ENCODE data around the gene NWD2. TPM values are rescaled to one million over a fixed set of nuclear protein-coding genes. Genes with fewer than 3 reads are reported as not detected.

The NWD2 gene
- total and polyA plus RNA-seq, 10 of the 15 experiments (the other 5 are each of a cell fraction or from before 2014, with no cell fraction given), result not detected

DNA sequence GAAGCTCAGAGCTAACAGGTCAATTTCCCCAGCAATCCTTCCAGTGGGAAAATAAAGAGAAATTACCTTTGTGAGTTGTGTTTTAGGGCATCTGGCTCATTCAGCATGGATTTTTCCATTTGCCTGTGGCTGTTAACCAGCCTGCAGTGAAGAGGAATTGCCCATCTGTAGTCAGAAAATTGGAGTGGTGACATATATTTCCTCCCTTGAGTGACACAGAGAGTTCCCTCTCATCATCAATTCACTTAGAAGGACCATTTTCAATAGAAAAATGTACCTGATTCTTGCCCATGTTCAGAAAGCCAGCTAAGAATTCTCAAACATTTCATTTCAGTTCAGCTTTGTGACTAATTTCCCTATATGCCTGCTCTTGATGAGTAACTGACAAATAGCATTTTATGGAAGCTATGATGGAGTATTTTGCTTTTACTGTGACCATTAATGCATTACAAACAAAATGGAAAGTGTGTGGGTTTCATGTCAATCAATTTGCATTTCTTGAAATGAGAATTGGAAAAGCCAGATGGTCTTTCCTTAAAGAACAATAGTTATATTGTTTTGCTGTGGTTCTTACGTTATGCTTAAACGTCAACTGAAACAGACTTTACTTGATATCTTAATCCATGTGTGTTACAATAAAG is 155.8 kb downstream of the NWD2 start (continued):
- no peak for TF ChIP-seq BHLHE40 (IDR thresholded peaks at IDR 0.05; ENCODE audit: borderline replicate concordance in 1 of 2, low read depth in 2 of 2, low read length in 1 of 2)
- TF ChIP-seq, protein P1, sequence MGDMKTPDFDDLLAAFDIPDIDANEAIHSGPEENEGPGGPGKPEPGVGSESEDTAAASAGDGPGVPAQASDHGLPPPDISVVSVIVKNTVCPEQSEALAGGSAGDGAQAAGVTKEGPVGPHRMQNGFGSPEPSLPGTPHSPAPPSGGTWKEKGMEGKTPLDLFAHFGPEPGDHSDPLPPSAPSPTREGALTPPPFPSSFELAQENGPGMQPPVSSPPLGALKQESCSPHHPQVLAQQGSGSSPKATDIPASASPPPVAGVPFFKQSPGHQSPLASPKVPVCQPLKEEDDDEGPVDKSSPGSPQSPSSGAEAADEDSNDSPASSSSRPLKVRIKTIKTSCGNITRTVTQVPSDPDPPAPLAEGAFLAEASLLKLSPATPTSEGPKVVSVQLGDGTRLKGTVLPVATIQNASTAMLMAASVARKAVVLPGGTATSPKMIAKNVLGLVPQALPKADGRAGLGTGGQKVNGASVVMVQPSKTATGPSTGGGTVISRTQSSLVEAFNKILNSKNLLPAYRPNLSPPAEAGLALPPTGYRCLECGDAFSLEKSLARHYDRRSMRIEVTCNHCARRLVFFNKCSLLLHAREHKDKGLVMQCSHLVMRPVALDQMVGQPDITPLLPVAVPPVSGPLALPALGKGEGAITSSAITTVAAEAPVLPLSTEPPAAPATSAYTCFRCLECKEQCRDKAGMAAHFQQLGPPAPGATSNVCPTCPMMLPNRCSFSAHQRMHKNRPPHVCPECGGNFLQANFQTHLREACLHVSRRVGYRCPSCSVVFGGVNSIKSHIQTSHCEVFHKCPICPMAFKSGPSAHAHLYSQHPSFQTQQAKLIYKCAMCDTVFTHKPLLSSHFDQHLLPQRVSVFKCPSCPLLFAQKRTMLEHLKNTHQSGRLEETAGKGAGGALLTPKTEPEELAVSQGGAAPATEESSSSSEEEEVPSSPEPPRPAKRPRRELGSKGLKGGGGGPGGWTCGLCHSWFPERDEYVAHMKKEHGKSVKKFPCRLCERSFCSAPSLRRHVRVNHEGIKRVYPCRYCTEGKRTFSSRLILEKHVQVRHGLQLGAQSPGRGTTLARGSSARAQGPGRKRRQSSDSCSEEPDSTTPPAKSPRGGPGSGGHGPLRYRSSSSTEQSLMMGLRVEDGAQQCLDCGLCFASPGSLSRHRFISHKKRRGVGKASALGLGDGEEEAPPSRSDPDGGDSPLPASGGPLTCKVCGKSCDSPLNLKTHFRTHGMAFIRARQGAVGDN (IDR thresholded peaks at IDR 0.05), result no peak
- no peak for TF ChIP-seq YBX1 (IDR thresholded peaks at IDR 0.05)
- TF ChIP-seq, protein P2, sequence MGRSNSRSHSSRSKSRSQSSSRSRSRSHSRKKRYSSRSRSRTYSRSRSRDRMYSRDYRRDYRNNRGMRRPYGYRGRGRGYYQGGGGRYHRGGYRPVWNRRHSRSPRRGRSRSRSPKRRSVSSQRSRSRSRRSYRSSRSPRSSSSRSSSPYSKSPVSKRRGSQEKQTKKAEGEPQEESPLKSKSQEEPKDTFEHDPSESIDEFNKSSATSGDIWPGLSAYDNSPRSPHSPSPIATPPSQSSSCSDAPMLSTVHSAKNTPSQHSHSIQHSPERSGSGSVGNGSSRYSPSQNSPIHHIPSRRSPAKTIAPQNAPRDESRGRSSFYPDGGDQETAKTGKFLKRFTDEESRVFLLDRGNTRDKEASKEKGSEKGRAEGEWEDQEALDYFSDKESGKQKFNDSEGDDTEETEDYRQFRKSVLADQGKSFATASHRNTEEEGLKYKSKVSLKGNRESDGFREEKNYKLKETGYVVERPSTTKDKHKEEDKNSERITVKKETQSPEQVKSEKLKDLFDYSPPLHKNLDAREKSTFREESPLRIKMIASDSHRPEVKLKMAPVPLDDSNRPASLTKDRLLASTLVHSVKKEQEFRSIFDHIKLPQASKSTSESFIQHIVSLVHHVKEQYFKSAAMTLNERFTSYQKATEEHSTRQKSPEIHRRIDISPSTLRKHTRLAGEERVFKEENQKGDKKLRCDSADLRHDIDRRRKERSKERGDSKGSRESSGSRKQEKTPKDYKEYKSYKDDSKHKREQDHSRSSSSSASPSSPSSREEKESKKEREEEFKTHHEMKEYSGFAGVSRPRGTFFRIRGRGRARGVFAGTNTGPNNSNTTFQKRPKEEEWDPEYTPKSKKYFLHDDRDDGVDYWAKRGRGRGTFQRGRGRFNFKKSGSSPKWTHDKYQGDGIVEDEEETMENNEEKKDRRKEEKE (IDR thresholded peaks at IDR 0.05), result no peak
- no peak for TF ChIP-seq RAD51 (IDR thresholded peaks at IDR 0.05)
- TF ChIP-seq SREBF2 (IDR thresholded peaks at IDR 0.05; ENCODE audit: low read length), result no peak
- TF ChIP-seq HCFC1 (IDR thresholded peaks at IDR 0.05; ENCODE audit: low read length), result no peak
- TF ChIP-seq, protein P3, sequence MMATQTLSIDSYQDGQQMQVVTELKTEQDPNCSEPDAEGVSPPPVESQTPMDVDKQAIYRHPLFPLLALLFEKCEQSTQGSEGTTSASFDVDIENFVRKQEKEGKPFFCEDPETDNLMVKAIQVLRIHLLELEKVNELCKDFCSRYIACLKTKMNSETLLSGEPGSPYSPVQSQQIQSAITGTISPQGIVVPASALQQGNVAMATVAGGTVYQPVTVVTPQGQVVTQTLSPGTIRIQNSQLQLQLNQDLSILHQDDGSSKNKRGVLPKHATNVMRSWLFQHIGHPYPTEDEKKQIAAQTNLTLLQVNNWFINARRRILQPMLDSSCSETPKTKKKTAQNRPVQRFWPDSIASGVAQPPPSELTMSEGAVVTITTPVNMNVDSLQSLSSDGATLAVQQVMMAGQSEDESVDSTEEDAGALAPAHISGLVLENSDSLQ (IDR thresholded peaks at IDR 0.05), result peak; percentile 92
- TF ChIP-seq FOXM1 (IDR thresholded peaks at IDR 0.05; ENCODE audit: low read depth, low read length), result peak; percentile 95; the same call in 1 of the 2 replicates
- no peak for TF ChIP-seq JUND (IDR thresholded peaks at IDR 0.05; ENCODE audit: low read depth, low read length)
- peak; percentile 70; the same call in 1 of the 2 replicates for TF ChIP-seq IKZF1 (conservative IDR thresholded peaks at IDR 0.05)
- TF ChIP-seq, protein P4, sequence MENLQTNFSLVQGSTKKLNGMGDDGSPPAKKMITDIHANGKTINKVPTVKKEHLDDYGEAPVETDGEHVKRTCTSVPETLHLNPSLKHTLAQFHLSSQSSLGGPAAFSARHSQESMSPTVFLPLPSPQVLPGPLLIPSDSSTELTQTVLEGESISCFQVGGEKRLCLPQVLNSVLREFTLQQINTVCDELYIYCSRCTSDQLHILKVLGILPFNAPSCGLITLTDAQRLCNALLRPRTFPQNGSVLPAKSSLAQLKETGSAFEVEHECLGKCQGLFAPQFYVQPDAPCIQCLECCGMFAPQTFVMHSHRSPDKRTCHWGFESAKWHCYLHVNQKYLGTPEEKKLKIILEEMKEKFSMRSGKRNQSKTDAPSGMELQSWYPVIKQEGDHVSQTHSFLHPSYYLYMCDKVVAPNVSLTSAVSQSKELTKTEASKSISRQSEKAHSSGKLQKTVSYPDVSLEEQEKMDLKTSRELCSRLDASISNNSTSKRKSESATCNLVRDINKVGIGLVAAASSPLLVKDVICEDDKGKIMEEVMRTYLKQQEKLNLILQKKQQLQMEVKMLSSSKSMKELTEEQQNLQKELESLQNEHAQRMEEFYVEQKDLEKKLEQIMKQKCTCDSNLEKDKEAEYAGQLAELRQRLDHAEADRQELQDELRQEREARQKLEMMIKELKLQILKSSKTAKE (IDR thresholded peaks at IDR 0.05; ENCODE audit: low read depth, poor library complexity, severe bottlenecking), result no peak
- TF ChIP-seq SIX5 (IDR thresholded peaks at IDR 0.05; ENCODE audit: low read depth, low read length, severe bottlenecking), result no peak
- TF ChIP-seq, protein P5, sequence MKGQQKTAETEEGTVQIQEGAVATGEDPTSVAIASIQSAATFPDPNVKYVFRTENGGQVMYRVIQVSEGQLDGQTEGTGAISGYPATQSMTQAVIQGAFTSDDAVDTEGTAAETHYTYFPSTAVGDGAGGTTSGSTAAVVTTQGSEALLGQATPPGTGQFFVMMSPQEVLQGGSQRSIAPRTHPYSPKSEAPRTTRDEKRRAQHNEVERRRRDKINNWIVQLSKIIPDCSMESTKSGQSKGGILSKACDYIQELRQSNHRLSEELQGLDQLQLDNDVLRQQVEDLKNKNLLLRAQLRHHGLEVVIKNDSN (IDR thresholded peaks at IDR 0.05; ENCODE audit: borderline replicate concordance, extremely low read length, insufficient read depth, low read depth, low read length), result no peak
- 0 out of 2 replicates have a peak, but pooled peaks have one; percentile 35 for TF ChIP-seq GABPA (IDR thresholded peaks at IDR 0.05; ENCODE audit: low read depth)
- no peak for TF ChIP-seq ZNF24 (IDR thresholded peaks at IDR 0.05)
- TF ChIP-seq NFXL1 (IDR thresholded peaks at IDR 0.05; ENCODE audit: borderline replicate concordance), result no peak
